GM12878 (cell line): Measurements from ENCODE around the gene F13A1. TPM values are rescaled to one million over a fixed set of nuclear protein-coding genes. Genes with fewer than 3 reads are reported as not detected.

Experiments used
- ATAC-seq: fragments of 200-7000 bp; cut with Tn5 transposase; 3 replicates; pipeline ENCODE4 v1.9.1; 2020; ENCODE audit warnings: mild to moderate bottlenecking, moderate library complexity
- BruUV-seq: library from RNA; stranded (reverse); fragments of 400-500 nt; replicated peaks from 2 replicates; lab custom pipeline; 2021; lab: Mats Ljungman, UMichigan
- CTCF ChIA-PET: fragments of 300-600 bp; sonication (Branson Sonifier 250); formaldehyde crosslinking; extraction: SDS; loops from one replicate; lab custom pipeline; 2021; ENCODE audit warnings: inconsistent platforms; lab: Yijun Ruan, JAX
- POLR2A ChIA-PET: fragments of 350-600 bp; formaldehyde crosslinking; extraction: SDS; loops from one replicate; lab custom pipeline; 2021; ENCODE audit warnings: inconsistent platforms; lab: Charles Lee
- RAD21 ChIA-PET: fragments of 300-600 bp; sonication (Branson Sonifier 250); formaldehyde crosslinking; loops from one replicate; lab custom pipeline; 2023; ENCODE audit warnings: antibody characterized with exemption; ENCODE audit not compliant: unreplicated experiment; lab: Charles Lee
- SMC1A ChIA-PET: fragments of 300-600 bp; sonication (Branson Sonifier 250); formaldehyde crosslinking; loops from one replicate; lab custom pipeline; 2023; ENCODE audit not compliant: unreplicated experiment, uncharacterized antibody; lab: Charles Lee
- DNase-seq: peaks from one replicate; pipeline ENCODE4 v3.0.0-alpha.2; 2011; ENCODE audit warnings: low read depth, low spot score
- FAIRE-seq: peaks from 3 replicates; lab custom pipeline; 2011; peaks lifted over from hg19 to GRCh38; lab: Jason Lieb, UNC
- H2AFZ ChIP-seq: 2 replicates; pipeline ENCODE4 v1.6.0; 2011; ENCODE audit warnings: low read depth, low read length, control low read depth; ENCODE audit not compliant: control insufficient read depth
- H3K27ac ChIP-seq: 2 replicates; pipeline ENCODE4 v1.5.1; 2011; ENCODE audit warnings: control low read depth; ENCODE audit not compliant: control insufficient read depth, insufficient read depth
- H3K27me3 ChIP-seq, 2 experiments: replicated peaks in 1 of 2; 2 replicates each; pipeline versions ENCODE4 v1.6.0 to v1.6.1; 2011; ENCODE audit warnings: low read length in 1 of 2; ENCODE audit not compliant: control insufficient read depth in 2 of 2, insufficient read depth in 2 of 2
- H3K36me3 ChIP-seq, 2 experiments: 2 replicates each; pipeline ENCODE4 v1.5.1; 2011; ENCODE audit warnings: low read length in 1 of 2; ENCODE audit not compliant: control insufficient read depth in 2 of 2, insufficient read depth in 2 of 2
- H3K4me1 ChIP-seq: 2 replicates; pipeline ENCODE4 v1.6.1; 2011; ENCODE audit warnings: mild to moderate bottlenecking, low read length, moderate library complexity, mixed read lengths; ENCODE audit not compliant: control insufficient read depth, insufficient read depth
- H3K4me2 ChIP-seq: 2 replicates; pipeline ENCODE4 v1.6.0; 2011; ENCODE audit warnings: control low read depth; ENCODE audit not compliant: control insufficient read depth, insufficient read depth
- H3K4me3 ChIP-seq: fragments of 200-600 bp; sonication (generic); 2 replicates; pipeline ENCODE4 v1.5.1; 2016
- H3K79me2 ChIP-seq: 2 replicates; pipeline ENCODE4 v1.6.0; 2011; ENCODE audit warnings: low read length; ENCODE audit not compliant: control insufficient read depth, insufficient read depth
- H3K9ac ChIP-seq: 2 replicates; pipeline ENCODE4 v1.8.0; 2011; ENCODE audit warnings: low read length, control low read depth, mixed read lengths; ENCODE audit not compliant: control insufficient read depth, insufficient read depth
- H3K9me3 ChIP-seq: replicated peaks from 3 replicates; pipeline ENCODE4 v1.5.1; 2011; ENCODE audit warnings: mild to moderate bottlenecking, low read length; ENCODE audit not compliant: control insufficient read depth, insufficient read depth
- H4K20me1 ChIP-seq: 2 replicates; pipeline ENCODE4 v1.6.0; 2011; ENCODE audit not compliant: control insufficient read depth, insufficient read depth
- ATF7 ChIP-seq: fragments of 450-650 bp; IDR thresholded peaks from 2 replicates; pipeline ENCODE4 v1.6.1; 2016; ENCODE audit warnings: low read depth, mild to moderate bottlenecking
- CUX1 ChIP-seq: IDR thresholded peaks from 2 replicates; pipeline ENCODE4 v1.6.1; 2012; ENCODE audit warnings: improper control_type of control experiment, low read depth, low read length; ENCODE audit not compliant: insufficient replicate concordance
- EED ChIP-seq: sonication (generic); IDR thresholded peaks from 2 replicates; pipeline ENCODE4 v1.6.1; 2016; ENCODE audit warnings: antibody characterized with exemption, low read depth
- MEF2A ChIP-seq: IDR thresholded peaks from 2 replicates; pipeline ENCODE4 v1.6.1; 2011; ENCODE audit warnings: low read depth, mild to moderate bottlenecking, low read length, moderate library complexity; ENCODE audit not compliant: insufficient read depth
- NFIC ChIP-seq: IDR thresholded peaks from 2 replicates; pipeline ENCODE4 v1.6.1; 2012; ENCODE audit warnings: low read depth, mild to moderate bottlenecking, inconsistent platforms, low read length, moderate library complexity
- SMARCA5 ChIP-seq: fragments of 450-650 bp; IDR thresholded peaks from 2 replicates; pipeline ENCODE4 v1.6.1; 2017; ENCODE audit warnings: mild to moderate bottlenecking
- USF2 ChIP-seq: IDR thresholded peaks from 2 replicates; pipeline ENCODE4 v1.6.1; 2011; ENCODE audit warnings: low read depth, low read length, improper control_type of control experiment, borderline replicate concordance
- YBX1 ChIP-seq: fragments of 450-650 bp; IDR thresholded peaks from 2 replicates; pipeline ENCODE4 v1.6.1; 2016; ENCODE audit warnings: antibody characterized with exemption
- ZNF217 ChIP-seq: fragments of 450-650 bp; IDR thresholded peaks from 2 replicates; pipeline ENCODE4 v1.6.1; 2017; ENCODE audit warnings: antibody characterized with exemption, mild to moderate bottlenecking
- ZNF274 ChIP-seq: IDR thresholded peaks from one replicate; pipeline ENCODE4 v1.8.0; 2011; ENCODE audit not compliant: insufficient read length, insufficient read depth
- ZNF622 ChIP-seq: fragments of 450-650 bp; IDR thresholded peaks from 2 replicates; pipeline ENCODE4 v1.6.1; 2017; ENCODE audit warnings: mild to moderate bottlenecking, inconsistent platforms
- ZNF687 ChIP-seq: fragments of 450-650 bp; IDR thresholded peaks from 2 replicates; pipeline ENCODE4 v1.6.1; 2017; ENCODE audit warnings: mild to moderate bottlenecking, moderate library complexity
- WGBS: methylation state at CpG from one replicate; pipeline ENCODE4 v1.1.6; 2016; ENCODE audit warnings: low lambda C conversion rate; ENCODE audit not compliant: insufficient replicate concordance, insufficient coverage; ENCODE audit errors: missing lambda C conversion rate; 5-methylcytosine and 5-hydroxymethylcytosine counted together
- in situ Hi-C: fragments of 300-500 bp; cut with MboI; formaldehyde crosslinking; loops from 9 replicates; pipeline ENCODE4 v1.14.3; 2018; ENCODE audit warnings: mixed read lengths
- intact Hi-C: fragments of 100-400 bp; cut with micrococcal nuclease; formaldehyde crosslinking; loops from one replicate; pipeline ENCODE4 v1.14.2; 2022; ENCODE audit not compliant: unreplicated experiment
- polyA plus RNA-seq, 11 experiments: library from polyadenylated mRNA; depleted of rRNA in 4 of 11; unstranded in 6 of 11; stranded (reverse) in 5 of 11; fragments of >200 nt; fragmentation: Nextera tagmentation in 4 of 11; fragmentation: Illumina TruSeq in 1 of 11; extraction: Ambion mirVana in 4 of 11; extraction: Trizol in 1 of 11; gene quantifications; 1 replicate in 1 of 11; 2 replicates in 10 of 11; pipeline versions ENCODE4 v1.2.1 to v1.2.3, GENCODE V29; 2011 to 2016; ENCODE audit warnings: inconsistent platforms in 2 of 11, missing spikeins in 2 of 11, low read depth in 1 of 11
- total RNA-seq, 4 experiments: library from RNA; depleted of rRNA in 3 of 4; stranded (reverse); fragments of >200 nt in 3 of 4; fragmentation: Illumina TruSeq in 1 of 4; extraction: Trizol in 1 of 4; gene quantifications; 2 replicates each; pipeline versions ENCODE4 v1.2.1 to v1.2.3, GENCODE V29; 2013 to 2021

The F13A1 gene
- total and polyA plus RNA-seq, 10 of the 15 experiments (the other 5 are each of a cell fraction or from before 2014, with no cell fraction given) = 0.48 to 1.8 (median 1.0) TPM

DNA sequence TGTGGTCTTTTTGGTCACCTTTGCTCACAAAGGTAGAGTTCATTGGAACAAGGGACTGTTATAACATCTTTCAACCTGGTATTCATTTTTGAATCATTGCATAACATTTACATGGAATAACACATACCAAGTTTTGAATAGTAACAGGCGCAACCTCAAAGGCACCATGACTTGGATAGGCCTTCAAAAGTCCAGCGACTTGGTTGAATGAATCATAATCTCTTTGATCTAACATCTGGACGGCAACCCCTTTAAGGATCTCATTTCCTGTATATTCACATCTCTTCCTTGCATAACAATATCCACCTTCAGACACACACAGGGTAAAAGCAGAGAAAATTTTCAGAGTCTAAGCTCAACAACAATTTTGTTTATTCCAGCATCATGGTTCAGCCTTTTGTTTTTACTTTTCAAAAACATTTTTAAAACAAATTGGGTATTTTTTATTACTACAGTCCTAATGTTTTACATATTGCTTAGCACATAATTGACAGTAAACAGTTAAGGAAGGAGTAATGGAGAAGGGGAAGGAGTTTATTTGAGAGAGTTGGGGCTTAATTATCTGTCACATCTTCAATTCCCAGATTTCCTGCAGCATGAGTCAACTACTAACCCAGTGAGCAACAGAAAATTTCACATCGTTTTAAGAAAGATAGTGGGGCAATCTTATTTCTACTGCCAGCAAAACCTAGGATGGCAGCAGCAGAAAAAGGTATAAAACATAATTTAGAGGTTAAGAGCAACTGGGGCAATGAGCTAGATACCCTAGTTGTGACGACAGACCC, 41.8 kb upstream of the F13A1 start:
- intact Hi-C loops = no loop called here
- SMC1A ChIA-PET = interaction anchor here (1.2 kb wide), 1 partner anchor 11 kb away, joined by 3 read pairs; no protein-coding TSS in a partner anchor
- no peaks in the 10 kb centered on the region; the same call in 2 of the 3 replicates for H3K9me3 ChIP-seq
- H4K20me1 ChIP-seq = no peaks in the 10 kb centered on the region
- no peak overlapping the region for H3K27ac ChIP-seq
- in situ Hi-C loops = no loop called here
- CTCF ChIA-PET = interaction anchor here (1.0 kb wide), 1 partner anchor 27 kb away, joined by 3 read pairs; no protein-coding TSS in a partner anchor
- ATAC-seq (no peak), FAIRE-seq (no peak), DNase-seq (no peak)
- H3K4me2 ChIP-seq = no peak overlapping the region
- H2AFZ ChIP-seq = no peak overlapping the region
- WGBS = 72% methylated on average over 5 of the region's 5 CpGs
- H3K27me3 ChIP-seq = no peaks in the 10 kb centered on the region
- BruUV-seq = no TSS peak
- peaks cover 0 to 3% of the 10 kb centered on the region in 2 experiments; a peak in 1 of 4 replicates for H3K36me3 ChIP-seq
- no peak overlapping the region for H3K9ac ChIP-seq
- H3K4me1 ChIP-seq = no peaks in the 10 kb centered on the region
- POLR2A ChIA-PET = no interaction called here
- RAD21 ChIA-PET = no interaction called here
- H3K79me2 ChIP-seq = no peaks in the 10 kb centered on the region
- no peak overlapping the region for H3K4me3 ChIP-seq
- TF ChIP-seq ZNF622 (no peak), ZNF687 (no peak), EED (no peak), ZNF274 (no peak), CUX1 (no peak), YBX1 (no peak), ATF7 (no peak), NFIC (no peak), MEF2A (no peak), USF2 (no peak), SMARCA5 (no peak), ZNF217 (no peak)
